NCI-H345 (cell line): Measurements from ENCODE around the gene EPAS1.

Source experiments
- DNase-seq: peaks from one replicate; lab custom pipeline; 2025; lab: John Stamatoyannopoulos, UW

EPAS1 gene

DNA sequence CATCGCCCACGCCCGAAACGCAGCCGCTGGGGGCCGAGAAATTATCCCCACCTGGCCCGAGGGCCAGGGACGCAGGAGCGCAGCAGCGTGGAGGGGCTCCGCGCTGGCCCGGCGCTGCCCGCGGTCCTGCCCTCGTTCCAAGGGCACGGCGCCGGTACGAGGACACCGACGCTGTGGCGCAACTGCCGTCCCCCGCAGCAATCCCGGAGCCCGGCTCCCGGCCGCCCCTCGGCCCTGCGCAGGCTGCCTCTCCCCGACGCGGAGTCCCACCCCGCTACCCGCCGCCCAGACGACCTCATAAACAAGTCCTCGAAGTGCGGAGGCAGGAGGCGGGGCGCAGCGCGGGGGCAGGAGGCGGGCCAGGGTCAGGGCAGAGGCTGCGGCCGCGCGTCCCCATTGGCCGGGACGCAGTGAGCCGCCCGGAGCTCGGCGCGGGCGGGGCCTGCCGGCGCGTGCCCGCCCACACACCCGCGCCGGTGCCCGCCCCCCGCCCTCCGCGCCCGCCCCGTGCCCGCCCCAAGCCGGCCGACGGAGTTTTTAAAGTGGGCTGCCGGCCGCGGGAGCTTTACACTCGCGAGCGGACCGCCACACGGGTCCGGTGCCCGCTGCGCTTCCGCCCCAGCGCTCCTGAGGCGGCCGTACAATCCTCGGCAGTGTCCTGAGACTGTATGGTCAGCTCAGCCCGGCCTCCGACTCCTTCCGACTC is at the start of gene EPAS1:
EPAS1 (plus strand) TSS at position 568 of the 706 bp plus-strand sequence. CDS start 505 bp downstream, outside the sequence.
- peak; percentile 72 for DNase-seq

DNA sequence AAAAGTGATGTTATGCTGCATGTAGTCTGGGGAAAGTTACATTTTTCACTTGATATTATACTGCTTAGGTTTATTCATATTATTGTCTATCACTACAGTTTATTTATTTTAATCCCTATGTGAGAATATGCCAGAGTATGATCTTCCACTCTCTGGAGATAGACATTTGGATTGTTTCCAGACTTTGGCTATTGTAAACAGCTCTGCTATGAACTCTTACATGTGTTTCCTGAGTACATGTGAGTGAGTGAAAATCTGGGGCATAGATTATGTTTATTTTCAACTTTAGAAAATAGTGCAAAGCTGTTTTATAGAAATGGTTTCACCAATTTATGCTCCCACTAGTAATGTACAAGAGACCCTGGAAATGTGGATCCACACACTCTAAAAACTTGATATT is 49.0 kb upstream of the EPAS1 start:
- DNase-seq = peak; percentile 22

DNA sequence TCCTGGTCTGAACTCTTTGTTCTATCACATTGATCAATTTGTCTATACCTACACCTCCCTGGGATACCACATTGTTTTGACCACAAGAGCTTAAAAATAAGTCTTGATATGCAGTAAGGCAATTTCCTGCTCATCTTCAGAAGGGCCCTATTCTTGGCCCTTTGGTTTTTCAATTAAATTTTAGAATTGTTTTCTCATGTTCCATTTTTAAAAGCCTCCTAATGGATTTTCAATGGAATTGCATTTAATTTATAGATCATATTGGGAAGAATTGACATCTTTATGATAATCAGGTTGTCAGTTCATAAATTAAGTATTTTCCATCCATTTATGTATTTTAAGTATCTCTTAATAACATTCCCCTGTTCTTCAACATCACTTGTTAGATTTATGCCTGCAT is 47.6 kb upstream of the EPAS1 start:
- DNase-seq = no peak

DNA sequence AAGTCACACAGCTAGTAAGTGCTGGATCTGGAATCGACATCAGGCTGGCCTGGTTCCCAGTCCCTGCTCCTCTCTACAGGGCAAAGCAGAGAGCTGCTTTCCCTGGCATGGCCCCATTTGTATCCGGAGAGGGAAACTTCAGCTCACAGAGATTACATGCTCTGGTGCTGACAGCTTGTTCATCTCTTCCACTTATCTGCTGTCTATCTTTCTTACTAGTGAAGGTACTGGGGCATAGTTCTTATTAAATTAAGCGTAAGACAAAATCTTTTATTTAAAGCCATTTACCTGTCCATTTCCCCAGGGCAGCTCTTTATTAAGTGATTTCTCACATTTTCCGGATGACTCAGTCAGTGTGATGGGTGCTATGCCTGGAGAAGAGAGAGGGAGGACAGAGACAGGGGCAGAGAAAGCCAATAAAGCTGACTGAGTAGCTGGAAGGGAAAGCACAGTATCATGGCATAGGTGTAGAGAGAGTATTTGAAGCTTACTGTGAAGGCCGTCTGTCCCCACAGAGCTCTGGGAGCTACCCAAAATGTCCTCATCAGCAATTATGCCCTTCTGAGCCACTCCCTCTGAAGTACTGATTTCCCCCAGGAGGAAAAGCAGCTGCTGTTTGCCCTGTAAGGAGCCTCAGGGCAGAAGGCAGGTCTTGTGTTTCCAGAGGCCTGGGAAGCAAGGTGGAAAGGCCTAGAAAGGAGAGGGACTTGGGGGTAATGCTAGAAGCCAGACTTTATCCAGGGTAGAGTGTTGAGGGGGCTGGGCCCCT is 44.1 kb upstream of the EPAS1 start:
- no peak for DNase-seq

DNA sequence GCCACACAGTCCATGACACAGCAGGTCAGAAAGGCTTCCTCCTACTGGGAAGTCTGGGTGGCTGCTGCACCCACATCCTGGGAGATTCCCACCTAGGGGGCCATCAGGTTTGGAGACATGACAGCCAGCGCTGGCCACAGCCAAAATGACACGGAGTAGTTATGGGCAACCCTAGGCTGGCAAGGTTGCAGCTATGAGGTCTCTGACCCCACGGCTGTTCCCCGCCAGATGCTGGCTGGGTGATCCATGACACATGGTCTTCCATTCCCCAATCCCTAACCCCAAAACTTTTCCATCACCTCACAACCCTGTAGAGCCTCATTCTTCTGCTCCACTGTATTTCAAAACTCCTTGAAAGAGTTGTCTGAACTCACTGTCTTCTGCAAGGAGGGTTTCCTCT is 42.7 kb upstream of the EPAS1 start:
- DNase-seq = no peak

DNA sequence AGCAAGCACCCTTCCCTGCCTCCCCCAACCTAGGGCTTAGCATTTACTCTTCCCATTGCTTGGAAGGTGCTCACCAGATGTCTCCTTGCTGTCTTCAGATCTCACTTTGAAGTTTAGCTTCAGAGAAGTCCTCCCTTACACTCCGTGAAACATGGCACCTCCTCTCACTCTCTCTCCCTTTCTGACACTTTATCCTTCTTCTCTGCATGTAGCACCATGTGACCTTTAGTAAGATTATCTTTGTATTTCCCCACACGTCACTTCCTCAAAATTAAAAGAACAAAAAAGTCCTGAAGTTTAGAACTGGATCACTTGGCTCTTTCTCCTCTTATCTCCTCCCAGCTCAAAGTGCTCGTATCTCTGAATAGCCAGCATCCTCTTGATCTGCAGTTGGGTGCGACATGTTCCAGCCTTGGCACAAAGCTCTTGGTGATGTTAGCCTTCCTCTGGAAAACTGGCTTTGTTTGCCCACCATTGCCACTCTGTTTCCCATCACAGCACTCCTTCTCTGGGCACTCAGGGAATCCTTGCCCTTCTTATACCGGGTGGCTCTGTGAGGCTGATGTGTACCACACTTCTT is 40.6 kb upstream of the EPAS1 start:
- peak; percentile 8 for DNase-seq

DNA sequence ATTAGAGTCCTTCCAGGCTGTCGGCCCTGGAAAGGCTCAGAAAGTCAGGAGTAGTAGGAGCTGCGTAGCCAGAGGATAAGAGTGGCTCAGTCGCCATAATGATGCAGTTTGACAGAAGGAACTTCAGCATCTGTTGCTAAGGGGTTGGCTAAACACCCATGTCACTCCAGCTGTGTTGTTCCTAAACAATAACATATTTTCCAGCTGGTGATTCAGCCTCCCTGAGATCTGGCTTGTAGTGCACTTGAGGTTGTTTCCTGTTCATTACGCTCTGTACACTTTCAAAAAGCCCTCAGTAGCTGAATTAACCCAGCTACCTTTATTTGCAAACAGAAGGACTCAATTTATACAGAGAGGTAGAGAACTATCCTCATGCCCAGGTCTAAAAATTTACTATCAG is 39.7 kb upstream of the EPAS1 start:
- DNase-seq = peak; percentile 96

DNA sequence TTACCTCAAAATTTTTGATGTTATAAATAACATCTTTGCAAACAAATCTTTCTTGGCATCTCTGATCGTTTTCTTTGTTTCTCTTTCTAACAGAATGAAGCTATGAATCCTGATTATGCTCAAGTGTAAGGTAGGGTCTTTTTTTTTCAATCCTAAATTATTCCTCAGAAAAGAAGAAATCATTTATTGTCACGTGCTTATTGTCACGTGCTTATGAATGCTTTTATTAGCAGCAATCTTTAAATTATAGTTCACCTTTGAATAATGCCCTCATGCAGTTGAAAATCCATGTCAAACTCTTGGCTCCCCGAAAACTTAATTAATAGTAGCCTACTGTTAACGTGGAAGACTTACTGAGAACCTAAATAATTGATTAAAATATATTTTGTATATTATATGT is 39.2 kb upstream of the EPAS1 start:
- DNase-seq = no peak

DNA sequence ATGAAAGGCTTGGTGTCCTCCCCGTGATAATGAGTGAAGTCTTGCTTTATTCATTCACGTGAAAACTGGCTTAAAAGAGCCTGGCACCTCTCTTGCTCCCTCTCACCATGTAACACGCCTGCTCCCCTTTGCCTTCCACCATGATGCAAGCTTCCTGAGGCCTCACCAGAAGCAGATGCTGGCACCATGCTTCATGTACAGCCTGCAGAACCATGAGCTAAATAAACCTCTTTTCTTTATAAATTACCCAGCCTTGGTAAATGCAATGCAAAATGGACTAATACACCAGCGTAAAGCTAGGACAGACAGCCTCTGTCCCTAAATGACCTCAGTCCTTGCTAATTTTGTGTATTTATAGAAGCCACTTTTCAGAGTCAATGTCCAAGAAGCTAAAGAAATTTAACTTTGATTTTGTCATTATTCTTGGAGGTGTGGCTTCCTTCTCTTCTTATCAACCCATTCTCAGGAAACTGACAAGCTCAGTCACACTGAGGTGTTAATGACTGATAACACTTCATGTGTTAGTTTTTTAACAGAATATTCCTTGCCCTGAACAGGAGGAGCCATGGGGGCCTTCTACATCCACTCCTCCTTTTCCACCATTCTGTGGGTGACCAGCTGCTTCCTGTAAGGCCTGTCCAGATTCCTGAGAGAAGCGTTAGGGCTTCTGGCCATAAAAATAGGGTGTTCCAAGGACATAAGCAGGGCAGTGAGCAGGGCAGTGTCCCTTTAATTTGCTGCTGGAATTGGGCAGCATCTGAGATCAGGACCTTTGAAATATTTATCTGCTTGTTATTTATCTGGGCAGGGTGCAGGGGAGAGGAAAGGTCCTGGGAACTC is 38.0 kb upstream of the EPAS1 start:
- DNase-seq = no peak

DNA sequence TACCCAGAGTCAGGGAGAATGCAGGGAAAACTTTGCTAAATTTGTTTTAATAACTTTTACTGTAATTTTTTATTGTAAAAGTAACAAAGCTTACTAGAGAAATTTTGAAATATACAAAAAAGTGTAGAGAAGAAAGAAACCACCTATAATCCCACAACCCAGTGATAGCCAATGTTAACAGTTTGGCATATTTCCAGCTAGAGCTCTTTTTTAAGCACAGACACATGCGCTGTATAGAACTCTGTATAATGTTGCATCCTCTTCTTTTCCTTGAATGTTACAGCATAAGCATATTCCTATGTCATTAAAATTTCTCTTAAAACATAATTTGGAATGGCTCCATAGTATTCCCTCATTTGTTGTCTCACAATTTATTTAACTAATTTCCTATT is 37.4 kb upstream of the EPAS1 start:
- no peak for DNase-seq

DNA sequence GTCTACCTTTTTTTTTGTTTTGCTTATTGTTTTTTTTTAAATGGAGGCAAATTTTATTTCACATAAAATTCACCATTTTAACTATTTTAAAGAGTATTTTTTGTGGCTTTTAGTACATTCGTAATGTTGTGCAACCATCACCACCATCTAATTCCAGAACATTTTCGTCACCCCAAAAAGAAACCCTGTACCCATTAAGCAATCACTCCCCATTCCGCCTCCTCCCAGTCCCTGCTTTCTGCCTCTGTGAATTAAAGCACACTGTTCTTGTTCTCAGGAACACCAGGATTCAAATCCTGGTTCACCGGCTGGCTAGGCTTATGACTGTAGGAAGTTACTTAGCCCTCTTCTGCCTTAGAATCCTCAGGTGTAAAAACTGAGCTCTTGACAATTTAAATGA is 36.9 kb upstream of the EPAS1 start:
- no peak for DNase-seq

DNA sequence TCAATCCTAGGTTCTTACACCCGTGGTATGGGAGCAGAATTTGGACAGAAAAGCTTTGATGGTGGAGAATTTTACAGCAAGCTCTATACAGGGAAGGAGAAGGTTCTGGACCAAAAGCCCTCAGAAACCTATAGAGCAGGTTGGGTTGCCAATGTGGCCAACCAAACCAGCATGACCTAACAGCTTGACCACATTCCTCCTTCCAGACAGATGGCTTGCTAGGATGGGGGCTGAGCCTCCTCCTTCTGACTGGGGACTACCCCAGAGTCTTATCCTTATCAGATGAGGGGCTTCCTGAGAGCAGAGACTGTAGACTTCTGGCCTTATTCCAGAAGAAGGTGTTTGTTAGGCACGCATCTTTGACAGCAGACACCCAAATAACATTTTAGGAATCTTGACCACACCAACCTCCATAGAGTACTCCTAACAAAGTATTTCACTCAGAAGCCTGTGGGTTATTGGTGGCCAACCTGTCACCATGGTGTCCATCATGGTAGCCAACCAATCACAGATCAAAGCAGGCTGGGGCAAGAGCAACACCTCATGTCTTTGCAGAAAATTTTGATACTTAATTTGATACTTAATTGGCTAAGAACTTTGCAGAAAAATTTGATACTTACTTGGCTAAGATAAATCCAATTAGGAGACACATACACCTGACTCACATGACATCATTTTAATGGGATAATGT is 34.8 kb upstream of the EPAS1 start:
- DNase-seq = no peak

DNA sequence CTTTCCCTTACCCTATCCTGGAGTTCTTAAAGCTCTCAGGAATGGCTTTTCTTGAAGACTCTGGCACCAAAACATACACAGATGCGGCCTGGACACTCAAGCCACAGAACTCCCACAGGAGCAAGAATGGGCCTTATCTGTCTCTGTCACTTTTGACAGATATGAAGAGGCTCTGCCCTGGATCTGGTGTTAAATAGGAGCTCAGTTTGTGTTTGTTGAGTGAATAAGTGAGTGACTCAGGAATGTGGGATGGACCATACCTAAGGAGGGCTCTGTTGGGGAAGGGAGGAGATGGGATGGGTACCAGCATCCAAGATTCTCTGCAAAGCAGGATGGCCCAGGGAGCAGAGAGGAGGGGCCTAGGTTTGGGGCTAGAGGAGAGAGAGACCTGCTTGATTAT is 33.9 kb upstream of the EPAS1 start:
- DNase-seq = no peak

DNA sequence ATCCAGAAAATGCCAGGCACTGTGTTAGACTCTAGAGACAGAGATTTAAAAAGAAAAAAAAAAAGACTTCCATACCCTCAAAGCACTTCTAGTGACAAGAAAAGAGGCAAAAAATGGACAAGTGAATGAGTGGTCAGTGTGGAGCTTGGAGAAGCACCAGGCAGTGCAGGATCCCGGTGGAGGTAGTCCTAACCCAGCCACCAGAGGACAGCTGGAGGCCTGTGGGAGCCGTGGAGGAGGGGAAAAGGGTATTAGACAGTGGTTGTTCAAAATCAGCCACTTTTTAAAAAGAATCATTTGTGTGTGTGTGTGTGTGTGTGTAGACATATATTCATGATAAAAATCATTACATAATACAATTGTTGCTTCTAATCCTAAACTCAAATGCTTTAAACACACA is 32.8 kb upstream of the EPAS1 start:
- DNase-seq = no peak

DNA sequence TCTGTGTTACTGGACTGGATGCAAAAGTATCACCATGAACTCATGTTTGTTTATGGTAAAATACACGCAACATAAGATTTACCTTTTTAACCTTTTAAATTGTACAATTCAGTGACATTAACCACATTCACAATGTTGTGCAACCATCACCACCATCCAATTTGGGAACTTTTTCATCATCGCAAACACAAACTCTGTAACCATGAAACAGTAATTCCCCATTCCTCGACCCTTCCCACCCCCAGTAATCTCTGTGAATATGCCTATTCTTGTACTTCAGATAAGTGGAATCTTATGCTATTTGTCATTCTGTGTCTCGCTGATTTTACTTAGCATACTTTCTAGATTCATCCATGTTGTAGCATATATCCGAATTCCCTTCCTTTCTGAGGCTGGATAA is 31.1 kb upstream of the EPAS1 start:
- DNase-seq = no peak

DNA sequence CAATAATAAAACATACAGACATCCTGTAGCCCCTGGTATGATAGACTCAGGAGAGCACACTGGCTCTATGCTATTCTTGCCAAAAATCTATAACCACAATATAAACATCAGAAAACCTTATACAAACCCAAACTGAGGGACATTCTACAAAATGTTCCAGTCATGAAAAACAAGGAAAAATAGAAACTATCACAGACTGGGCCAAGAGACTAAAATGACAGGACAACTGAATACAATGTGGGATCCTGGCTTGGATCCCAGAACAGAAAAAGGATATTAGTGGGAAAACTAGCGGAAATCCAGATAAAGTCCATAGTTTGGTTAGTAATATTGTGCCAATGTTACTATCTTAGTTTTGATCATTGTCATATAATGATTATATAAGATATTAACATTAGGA is 29.6 kb upstream of the EPAS1 start:
- DNase-seq = no peak

DNA sequence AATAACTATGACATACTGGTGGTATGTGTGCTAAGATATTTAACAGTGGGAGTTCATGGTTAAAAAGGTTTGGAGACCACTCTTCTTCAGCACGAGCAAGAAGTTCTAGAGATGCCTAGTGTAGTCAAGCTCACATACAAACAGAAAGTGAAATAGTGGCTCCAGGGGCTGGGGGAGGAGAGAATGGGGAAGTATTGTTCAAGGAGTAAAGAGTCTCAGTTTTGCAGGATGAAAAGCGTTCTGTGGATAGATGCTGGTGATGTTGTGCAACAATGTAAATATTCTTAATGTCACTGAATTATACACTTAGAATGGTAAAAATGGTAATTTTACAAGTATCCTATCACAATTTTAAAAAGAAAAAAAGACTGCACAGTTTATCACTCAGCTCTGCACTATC is 29.0 kb upstream of the EPAS1 start:
- DNase-seq = no peak

DNA sequence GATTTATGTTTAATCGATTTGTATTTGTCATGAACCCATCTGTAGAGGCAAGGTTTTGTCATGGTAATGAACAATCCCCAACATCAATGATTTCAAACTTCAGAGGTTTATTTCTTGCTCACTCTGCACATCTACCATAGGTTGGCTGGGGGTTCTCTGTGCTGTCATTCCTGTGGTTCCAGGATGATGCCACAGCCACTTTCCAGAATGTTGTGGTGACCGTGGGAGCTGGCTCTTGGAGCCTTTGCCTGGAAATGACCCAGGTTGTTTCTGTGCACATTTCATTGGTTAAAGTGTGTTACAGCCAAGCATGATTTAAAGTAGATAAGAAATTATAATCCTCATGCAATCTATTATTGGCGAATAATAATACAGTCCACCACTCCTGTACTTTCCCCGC is 28.2 kb upstream of the EPAS1 start:
- no peak for DNase-seq

DNA sequence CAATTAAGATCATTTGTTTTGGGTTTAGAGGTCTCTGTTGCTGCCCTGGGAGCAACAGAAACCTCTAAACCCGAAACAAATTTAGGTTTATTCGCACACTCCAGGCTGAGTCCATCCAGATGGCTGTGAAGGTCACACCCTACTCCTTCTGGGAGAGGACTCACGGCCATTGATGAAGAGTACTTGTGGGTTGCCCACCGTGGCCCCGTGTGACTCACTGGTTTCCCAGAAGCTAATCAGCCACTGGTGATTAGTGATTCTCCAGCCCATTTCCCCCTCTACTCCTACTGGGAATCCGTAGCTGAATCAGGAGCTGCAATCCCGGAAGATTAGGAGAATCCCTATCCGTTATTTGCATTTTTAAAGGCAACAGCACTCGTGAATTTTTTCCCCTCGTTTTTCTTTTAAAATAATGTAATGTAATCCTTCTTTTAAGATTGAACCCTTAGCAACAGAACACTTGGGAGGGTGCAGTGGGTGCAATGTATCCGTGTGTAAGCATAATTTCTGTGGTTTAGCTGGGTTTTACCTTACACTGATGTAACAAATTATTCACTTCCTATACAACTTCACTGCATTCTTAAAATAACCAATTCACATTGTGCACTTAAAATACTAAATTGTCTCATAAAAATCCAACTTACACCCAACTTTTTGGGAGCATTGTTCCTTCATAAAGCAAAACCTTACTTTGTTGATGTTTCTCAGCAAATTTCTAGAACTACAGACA is 27.5 kb upstream of the EPAS1 start:
- no peak for DNase-seq

DNA sequence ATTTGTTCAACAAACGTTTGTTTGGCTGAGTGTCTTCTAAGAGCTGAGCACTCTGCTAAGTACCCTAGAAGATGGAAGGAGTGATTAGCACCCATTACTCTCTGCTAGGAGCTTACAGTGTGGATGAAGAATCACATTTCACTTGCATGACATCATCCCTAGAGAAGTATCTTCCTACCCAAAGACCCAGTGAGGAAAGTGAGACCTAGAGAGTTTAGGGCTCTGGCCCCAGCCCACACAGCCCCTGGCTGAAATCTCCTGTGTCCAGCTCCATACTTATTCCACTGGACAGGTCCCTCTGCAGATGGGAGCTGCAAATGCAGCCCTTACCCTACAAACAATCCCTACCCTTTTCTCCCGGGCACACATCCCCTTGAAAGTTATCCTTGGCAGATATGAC is 26.8 kb upstream of the EPAS1 start:
- DNase-seq = no peak

DNA sequence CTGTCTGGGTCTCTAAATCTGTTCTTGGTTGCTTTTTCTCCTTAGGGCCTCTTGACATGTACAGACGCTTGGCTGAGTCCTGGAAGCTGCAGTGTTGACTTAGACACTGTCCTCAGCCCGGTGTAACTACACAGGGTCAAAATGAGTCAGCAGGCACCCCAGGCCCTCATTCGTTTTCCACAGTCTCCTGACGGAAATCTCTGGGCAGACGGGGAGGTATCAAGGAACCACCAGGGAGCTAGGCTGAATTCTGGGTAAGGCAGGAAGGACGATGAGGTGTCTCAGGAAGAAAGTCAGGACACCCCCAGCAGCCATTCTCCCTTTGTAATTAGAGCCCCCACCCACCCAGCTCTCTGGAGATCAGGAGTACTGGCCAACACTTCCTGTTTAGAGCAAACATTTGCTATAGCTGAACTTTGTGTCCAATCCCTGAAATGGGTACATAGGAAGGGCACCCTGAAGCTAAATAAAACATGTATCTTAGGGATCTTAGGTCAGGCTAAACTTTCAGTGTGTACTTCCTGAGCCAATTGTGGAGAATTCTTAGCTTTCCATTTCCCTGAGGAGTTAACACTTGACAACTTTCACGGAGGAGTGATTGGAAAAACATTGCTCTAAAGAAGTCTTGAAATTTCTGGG is 23.9 kb upstream of the EPAS1 start:
- no peak for DNase-seq
